Measurements from ENCODE around the gene GALE.
A peak's percentile ranks its signal among the peaks of the same experiment; 100 is the strongest.
"Not testable (repeated sequence)": the region's sequence is repeated elsewhere in the genome, so short reads cannot be mapped to it uniquely, and the experiment has no call there.

GALE gene

DNA sequence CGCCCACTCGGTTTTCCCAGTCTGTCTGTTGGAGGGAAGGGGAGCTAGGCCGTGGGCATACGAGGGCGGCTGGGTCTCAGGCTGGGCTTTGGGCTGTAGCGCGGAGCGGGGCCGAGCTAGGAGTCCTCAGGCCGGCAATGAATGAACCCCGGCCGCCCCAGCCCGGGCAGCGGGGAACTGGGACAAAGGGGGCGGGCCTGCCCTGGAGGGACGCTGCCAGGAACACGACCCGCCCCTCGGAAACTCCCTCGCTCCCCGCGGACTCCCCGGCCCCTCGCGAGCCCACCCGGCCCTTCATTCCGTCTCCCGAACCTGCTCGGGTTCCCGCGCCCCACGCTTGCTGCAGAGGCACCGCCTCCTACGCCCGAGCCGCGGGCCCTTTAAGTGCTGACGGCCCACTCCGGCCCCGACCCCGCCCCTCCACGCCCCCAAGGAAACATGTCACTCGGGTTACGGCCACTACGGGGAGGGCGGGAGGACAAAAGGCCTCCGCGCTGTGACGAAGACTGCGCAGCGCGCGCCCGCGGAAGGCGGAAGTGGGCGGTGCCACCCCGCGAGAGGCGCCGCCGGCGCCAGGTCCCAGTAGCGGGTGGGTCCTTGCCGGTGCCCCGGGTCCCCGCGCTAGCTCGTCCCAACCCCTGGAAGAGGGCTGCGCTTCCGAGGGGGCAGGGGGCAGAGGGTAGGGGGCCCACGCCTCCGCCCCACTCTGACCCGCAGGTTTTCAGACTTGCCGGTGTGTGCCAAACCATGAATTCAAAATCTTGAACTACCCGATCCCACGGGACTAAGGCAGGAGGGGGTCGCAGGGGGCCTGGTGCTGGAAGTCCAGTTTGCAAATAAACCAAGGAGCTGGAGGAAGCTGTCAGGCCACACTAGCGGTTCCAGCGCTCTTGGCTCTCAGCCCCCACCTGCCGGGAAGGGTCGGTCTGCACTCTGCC is at the start of gene GALE:
Gene GALE (minus strand): TSS at position 355 of the 938 bp plus-strand sequence. CDS start 1,747 bp downstream, outside the sequence.
- peak within 1 kb of the TSS; percentile 36 to 98 (median 91) for H3K27ac ChIP-seq
- H3K4me3 ChIP-seq: peak within 1 kb of the TSS; percentile 51 to 79 (median 65)

- Histone ChIP-seq H3K27ac (no peak overlapping the region), H3K4me3 (no peak overlapping the region)
These were observed 48.4 kb upstream of the GALE start for GRCh38 chr1:23848673-23849616.

DNA sequence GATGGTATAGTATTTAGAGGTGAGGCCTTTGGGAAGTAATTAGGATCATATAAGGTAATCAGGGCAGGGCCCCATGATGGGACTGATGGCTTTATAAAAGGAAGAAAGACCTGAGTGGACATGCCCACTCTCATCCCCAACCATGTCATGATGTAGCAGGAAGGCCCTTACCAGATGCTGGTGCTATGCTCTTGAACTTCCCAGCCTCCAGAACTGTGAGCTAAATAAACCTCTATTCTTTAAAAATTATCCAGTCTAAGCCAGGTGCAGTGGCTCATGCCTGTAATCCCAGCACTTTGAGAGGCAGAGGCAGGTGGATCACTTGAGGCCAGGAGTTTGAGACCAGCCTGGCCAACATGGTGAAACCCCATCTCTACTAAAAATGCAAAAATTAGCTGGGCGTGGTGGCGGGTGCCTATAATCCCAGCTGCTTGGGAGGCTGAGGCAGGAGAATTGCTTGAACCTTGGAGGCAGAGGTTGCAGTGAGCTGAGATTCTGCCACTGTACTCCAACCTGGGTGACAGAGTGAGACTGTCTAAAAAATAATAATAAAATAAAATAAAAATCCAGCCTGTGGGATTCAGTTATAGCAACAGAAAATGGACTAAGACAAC is 47.0 kb upstream of the GALE start:
- not testable (repeated sequence) for H3K27ac ChIP-seq, H3K4me3 ChIP-seq

- H3K4me3 ChIP-seq: no peak overlapping the region
- no peak overlapping the region for H3K27ac ChIP-seq
These were observed 44.6 kb upstream of the GALE start for GRCh38 chr1:23845163-23845562.

- H3K4me3 ChIP-seq: no peak overlapping the region
These were observed 43.1 kb upstream of the GALE start for GRCh38 chr1:23843644-23844043.

GRCh38 chr1:23838401-23838866 is 37.9 kb upstream of the GALE start:
- peak overlapping the region in 1 of 21 experiments; percentile 13 for H3K27ac ChIP-seq
- peak overlapping the region in 5 of 7 experiments; percentile 1 to 25 (median 11) for H3K4me3 ChIP-seq

More at GRCh38 chr1:23843644-23844043, 43.1 kb upstream of the GALE start:
- no peak overlapping the region for H3K27ac ChIP-seq

DNA sequence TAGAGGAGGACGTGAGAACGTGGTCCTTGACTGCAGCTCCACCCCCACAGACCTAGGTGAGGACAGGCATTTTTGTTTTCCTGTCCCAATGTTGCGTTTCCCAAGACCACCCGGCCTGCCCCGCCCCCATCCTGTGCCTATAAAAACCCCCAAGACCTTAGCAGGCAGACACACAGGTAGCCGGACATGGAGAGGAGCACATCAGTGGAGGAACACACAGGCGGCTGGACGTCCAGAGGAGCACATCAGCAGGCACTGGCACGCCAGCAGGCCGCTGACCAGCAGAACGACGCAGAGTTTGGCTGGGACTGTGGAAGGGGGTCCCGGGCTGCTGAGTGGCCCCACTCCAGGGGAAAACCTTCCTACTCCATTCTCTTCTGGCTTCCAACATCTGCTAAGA is 37.4 kb upstream of the GALE start:
- peak overlapping the region in 1 of 21 experiments; percentile 13 for H3K27ac ChIP-seq
- H3K4me3 ChIP-seq: peak overlapping the region in 1 of 7 experiments; percentile 25

GRCh38 chr1:23836037-23836436 is 35.5 kb upstream of the GALE start:
- Histone ChIP-seq H3K4me3 (no peak overlapping the region), H3K27ac (no peak overlapping the region)

GRCh38 chr1:23834156-23834555 is 33.6 kb upstream of the GALE start:
- not testable (repeated sequence) for H3K4me3 ChIP-seq, H3K27ac ChIP-seq

- Histone ChIP-seq H3K27ac (no peak overlapping the region), H3K4me3 (no peak overlapping the region)
These were observed 27.2 kb upstream of the GALE start for GRCh38 chr1:23827717-23828116.

DNA sequence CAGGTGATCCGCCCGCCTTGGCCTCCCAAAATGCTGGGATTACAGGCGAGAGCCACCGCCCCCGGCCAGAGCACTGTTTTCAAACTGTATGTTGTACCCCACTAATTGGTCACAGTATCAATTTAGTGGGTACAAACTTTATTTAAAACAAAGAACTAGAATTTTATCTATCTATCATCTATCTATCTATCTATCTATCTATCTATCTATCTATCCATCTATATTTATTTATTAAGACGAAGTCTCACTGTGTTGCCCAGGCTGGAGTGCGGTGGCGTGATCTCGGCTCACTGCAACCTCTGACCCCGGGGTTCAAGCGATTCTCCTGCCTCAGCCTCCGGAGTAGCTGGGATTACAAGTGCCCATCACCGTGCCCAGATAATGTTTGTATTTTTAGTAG is 26.0 kb upstream of the GALE start:
- not testable (repeated sequence) for H3K27ac ChIP-seq, H3K4me3 ChIP-seq

DNA sequence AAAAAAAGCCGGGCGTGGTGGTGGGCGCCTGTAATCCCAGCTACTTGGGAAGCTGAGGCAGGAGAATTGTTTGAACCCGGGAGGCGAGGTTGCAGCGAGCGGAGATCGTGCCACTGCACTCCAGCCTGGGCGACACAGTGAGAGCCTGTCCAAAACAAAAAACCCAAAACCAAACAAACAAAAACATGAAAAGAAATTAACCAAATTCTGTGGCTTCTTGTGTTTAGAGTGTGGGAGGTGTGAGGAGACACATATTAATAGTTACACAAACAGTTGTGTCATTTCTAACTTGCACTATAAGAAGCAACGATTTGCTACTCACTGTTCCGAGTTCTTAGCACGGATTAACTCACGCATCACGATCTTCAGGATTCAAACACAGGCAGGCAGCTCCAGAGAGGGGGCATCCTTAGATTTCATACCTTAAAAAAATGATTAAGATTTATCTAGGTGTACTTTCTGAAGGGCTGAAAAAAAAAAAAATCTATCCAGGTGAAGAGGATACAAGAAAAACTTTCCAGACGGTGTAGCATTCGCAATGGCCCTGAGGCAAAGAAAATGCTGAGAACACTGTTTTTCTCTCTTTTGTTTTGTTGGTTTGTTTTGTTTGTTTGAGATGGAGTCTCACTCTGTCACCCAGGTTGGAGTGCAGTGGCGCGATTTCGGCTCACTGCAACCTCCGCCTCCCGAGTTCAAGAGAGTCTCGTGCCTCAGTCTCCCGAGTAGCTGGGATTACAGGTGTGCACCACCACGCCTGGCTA is 25.4 kb upstream of the GALE start:
- Histone ChIP-seq H3K27ac (peak overlapping the region in 19 of 21 experiments; percentile 83 to 99 (median 95)), H3K4me3 (peak overlapping the region; percentile 79 to 95 (median 86))

DNA sequence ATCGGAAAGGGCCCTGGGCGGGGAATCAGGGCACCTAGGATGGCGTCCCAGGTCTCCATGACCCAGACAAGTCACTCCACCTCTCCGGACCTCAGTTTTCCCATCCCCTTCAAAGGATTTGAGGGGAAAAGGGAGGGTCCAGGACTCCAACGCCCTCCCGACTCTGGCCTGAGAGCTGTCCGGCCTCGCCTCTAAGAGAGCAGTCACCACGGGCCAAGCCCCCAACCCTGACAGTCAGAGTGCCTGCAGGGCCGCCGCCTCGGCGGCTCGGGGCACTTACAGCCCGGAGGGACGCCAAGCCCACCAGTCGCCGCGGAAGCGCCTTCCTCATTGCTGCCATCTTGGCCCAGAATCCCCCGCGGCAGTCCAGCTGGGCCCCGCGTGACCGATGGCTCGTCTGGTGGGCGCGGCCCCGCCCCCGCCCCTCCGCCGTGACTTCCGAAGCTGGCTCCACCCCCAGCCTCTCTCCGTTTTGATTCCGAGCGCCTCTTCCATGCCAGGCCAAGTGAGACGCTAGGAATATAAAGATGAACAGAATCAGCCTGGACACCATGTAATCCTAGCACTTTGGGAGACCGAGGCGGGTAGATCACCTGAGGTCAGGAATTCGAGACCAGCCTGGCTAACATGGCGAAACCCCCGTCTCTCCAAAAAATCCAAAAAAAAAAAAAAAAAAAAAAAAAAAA is 24.7 kb upstream of the GALE start, which contains the start of gene HMGCL:
Gene HMGCL (minus strand): TSS at position 354 of the 686 bp plus-strand sequence. CDS start 14 bp downstream, at position 340.
- H3K27ac ChIP-seq: peak within 1 kb of the TSS; percentile 83 to 99 (median 95)
- peak within 1 kb of the TSS; percentile 79 to 95 (median 86) for H3K4me3 ChIP-seq

GRCh38 chr1:23824711-23825075 is 24.1 kb upstream of the GALE start:
- peak overlapping the region; percentile 83 to 99 (median 95) for H3K27ac ChIP-seq
- H3K4me3 ChIP-seq: peak overlapping the region; percentile 79 to 95 (median 86)

GRCh38 chr1:23823767-23824166 is 23.2 kb upstream of the GALE start:
- Histone ChIP-seq H3K4me3 (peak overlapping the region in 1 of 7 experiments; percentile 84), H3K27ac (no peak overlapping the region)

DNA sequence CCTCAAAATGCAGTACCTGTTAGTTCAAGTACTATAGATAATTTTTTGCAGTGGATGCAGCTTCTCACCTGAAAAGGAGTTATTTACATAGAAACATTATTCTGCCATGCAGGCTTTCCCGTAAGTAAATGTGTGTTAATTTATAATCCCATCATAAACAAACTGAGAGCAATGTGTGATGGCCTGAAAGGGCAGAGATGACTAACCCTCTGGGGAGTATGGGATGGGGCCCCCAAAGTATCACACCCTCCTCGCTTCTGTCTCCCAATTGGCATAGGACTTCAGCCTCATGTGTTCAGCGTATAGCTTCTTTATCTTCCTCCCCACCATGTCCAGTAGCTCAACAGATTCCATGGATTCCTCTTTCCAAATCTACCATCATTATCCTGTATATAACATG is 17.1 kb upstream of the GALE start:
- H3K27ac ChIP-seq: no peak overlapping the region
- H3K4me3 ChIP-seq: no peak overlapping the region

DNA sequence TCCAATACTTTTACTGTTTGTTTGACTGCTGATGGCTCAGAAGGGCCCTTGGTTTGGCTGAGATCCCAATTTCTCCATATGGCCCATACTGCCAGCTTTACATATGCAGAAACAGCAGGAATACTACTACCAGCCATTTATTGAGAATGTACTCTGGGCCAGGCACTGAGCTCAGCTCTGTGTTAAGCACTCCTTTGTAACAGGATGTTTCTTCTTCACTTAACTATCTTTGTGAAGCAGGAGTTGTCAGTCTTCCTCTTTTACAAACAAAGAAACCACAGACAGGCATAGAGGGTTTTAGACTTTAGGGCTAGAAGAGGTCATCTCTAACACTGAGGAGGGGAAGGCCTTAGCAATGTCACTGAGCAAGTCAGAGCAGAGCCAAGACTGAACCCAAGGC is 16.4 kb upstream of the GALE start:
- no peak overlapping the region for H3K4me3 ChIP-seq
- H3K27ac ChIP-seq: no peak overlapping the region

DNA sequence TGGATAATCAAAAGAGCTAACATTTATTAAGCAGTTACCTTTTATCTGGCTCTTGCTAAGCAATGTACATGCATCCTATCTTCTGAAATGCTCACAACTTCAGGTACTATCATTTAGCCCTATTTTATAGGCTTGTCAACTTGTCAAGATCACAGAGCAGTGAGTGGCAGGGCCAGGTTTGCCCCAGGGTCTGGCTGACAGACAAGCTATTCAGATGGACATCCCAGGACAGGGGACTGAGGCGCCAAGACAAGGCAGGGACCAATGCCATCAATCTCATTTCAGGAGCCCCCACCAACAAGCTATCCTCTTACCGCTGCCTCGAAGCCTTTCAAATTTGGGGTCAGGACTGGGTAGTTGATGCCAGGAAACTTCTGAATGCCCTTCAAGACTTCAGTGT is 15.8 kb upstream of the GALE start:
- H3K27ac ChIP-seq: no peak overlapping the region
- no peak overlapping the region for H3K4me3 ChIP-seq
